GM12872 (cell line): Measurements from ENCODE around the gene ANHX.

Experiments used
- CTCF ChIP-seq: IDR thresholded peaks from 3 replicates; pipeline ENCODE4 v1.5.1; 2011; ENCODE audit warnings: low read depth, mild to moderate bottlenecking, low read length, moderate library complexity; ENCODE audit not compliant: insufficient read depth

ANHX gene

DNA sequence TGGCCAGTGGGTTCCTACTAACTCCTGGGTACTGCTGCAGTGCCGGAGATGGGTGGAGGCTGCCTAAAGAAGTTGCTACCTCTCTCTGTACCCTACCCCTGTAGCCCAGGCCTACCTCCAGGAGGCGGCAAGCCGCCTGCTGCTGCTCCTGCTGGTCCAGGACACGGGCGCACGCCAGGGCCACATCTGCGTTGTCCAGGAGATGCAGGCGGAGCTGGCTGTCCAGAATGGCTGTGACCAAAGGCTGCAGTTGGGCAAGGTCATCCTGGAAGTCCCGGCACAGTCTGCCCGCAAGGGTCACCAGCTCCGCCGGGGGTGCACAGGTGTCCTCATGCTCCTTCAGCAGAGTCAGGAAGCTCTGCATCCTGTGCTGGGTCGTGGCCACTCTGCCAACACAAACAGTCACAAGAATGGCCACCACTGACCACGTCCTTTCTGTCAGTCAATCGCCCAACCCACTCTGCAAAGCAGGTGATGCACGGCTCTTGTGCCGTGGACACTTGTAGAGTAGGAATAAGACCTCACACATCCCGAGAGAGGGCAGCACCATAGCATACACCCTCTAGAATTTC lies 1.6 kb downstream of the ANHX start:
- no peak for TF ChIP-seq CTCF

- TF ChIP-seq CTCF: no peak
Observed at GRCh38 chr12:133233006-133233405, 2.7 kb downstream of the ANHX start.

DNA sequence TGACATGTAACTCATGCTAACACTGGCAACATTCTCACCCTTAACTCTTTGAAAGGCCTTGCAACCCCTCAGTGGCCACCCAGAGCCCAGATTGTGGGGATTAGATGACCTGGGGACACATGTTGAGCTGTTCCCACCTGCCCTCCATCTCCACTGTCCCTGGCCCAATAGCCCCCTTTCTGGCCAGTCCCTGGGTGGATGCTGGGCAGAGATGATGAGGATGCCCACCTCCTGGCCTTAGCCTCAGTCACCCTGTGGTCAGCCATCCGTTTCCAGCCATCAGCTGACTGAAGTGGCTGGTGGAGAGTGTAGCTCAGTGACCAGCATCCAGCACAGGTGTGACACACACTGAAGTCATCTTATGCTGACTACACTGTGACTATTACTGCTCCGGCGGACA lies 4.7 kb downstream of the ANHX start:
- no peak for TF ChIP-seq CTCF

DNA sequence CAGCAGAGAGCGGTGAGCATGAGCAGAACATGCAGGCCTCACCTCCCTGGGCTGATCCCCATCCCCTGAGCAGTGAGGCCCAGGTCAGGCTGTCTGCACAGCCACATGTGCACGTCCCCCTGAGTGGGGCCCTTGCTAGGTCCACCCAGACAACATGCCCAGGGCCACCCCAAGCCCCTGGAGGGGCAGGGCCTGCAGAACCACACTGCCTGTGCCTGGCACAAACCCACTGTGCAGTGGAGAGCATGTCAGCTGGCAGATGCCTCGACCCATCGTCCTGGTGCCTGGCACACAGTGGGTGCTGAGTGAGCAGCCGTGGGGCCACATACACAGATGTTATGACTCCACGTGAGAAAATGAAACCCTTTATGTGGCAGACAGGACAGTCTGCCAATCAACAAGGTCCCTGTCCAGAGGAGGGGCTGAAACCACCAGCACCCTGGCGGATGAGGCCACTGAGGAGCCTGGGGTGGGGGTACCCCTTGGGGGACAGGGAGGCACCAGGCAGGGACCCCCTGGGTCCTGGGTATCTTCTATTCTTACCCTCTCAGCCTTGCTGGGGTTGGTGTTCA lies 8.3 kb downstream of the ANHX start:
- TF ChIP-seq CTCF: no peak

DNA sequence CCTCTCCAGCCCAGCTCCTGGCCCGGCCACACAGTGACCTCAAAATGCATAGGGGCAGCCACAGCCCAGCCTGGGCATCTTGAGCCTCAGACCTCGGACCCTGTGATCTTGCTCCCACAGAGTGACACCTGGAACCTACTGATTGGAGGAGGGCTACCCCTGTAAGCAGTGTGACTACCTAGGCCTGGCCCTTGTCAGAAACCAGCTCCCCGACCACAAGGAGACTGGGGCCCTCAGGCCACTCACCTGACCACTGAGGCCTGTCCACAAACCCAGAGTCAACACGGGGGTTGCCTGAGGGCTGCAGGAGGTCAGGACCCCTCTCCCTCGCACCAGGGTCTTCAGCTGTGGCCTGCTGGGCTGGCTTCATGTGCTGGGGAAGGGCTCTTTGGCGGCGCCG lies 9.0 kb downstream of the ANHX start:
- no peak for TF ChIP-seq CTCF

- no peak for TF ChIP-seq CTCF
Observed at GRCh38 chr12:133225527-133225926, 10.2 kb downstream of the ANHX start.

- no peak for TF ChIP-seq CTCF
Observed at GRCh38 chr12:133222211-133222610, 13.5 kb downstream of the ANHX start.
